Activated T-cell treated with anti-CD3 and anti-CD28 coated beads, Interleukin-2, amount 50 U/mL, for 4 hours (primary cell): ENCODE measurements around the gene PLA1A. TPM values are rescaled to one million over a fixed set of nuclear protein-coding genes. Genes with fewer than 3 reads are reported as not detected.
A peak's percentile ranks its signal among the peaks of the same experiment; 100 is the strongest.
"Not testable (repeated sequence)": the region's sequence is repeated elsewhere in the genome, so short reads cannot be mapped to it uniquely, and the experiment has no call there.

Experiments used
- ATAC-seq, 2 donors: fragments of 200-7000 bp; cut with Tn5 transposase; one replicate each; pipeline ENCODE4 v1.10.0; 2021
- DNase-seq: peaks from one replicate; pipeline ENCODE4 v3.0.0-alpha.2; 2020
- H3K27me3 Mint-ChIP-seq: one replicate; pipeline ENCODE4 v1.8.0; 2021; ENCODE audit warnings: low read depth, mixed read lengths
- H3K36me3 Mint-ChIP-seq: one replicate; pipeline ENCODE4 v1.8.0; 2022; ENCODE audit warnings: mixed read lengths; ENCODE audit not compliant: insufficient read depth
- H3K4me1 Mint-ChIP-seq: one replicate; pipeline ENCODE4 v1.8.0; 2021; ENCODE audit warnings: low read depth, mixed read lengths
- H3K4me3 Mint-ChIP-seq: one replicate; pipeline ENCODE4 v1.8.0; 2021; ENCODE audit warnings: mild to moderate bottlenecking, moderate library complexity, mixed read lengths
- H3K9me3 Mint-ChIP-seq: one replicate; pipeline ENCODE4 v1.8.0; 2021; ENCODE audit warnings: mixed read lengths
- total RNA-seq, 3 donors: library from RNA; stranded (reverse); gene quantifications; one replicate each; pipeline ENCODE4 v1.2.1, GENCODE V29; 2021

PLA1A gene, protein sequence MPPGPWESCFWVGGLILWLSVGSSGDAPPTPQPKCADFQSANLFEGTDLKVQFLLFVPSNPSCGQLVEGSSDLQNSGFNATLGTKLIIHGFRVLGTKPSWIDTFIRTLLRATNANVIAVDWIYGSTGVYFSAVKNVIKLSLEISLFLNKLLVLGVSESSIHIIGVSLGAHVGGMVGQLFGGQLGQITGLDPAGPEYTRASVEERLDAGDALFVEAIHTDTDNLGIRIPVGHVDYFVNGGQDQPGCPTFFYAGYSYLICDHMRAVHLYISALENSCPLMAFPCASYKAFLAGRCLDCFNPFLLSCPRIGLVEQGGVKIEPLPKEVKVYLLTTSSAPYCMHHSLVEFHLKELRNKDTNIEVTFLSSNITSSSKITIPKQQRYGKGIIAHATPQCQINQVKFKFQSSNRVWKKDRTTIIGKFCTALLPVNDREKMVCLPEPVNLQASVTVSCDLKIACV
- not detected for total RNA-seq

DNA sequence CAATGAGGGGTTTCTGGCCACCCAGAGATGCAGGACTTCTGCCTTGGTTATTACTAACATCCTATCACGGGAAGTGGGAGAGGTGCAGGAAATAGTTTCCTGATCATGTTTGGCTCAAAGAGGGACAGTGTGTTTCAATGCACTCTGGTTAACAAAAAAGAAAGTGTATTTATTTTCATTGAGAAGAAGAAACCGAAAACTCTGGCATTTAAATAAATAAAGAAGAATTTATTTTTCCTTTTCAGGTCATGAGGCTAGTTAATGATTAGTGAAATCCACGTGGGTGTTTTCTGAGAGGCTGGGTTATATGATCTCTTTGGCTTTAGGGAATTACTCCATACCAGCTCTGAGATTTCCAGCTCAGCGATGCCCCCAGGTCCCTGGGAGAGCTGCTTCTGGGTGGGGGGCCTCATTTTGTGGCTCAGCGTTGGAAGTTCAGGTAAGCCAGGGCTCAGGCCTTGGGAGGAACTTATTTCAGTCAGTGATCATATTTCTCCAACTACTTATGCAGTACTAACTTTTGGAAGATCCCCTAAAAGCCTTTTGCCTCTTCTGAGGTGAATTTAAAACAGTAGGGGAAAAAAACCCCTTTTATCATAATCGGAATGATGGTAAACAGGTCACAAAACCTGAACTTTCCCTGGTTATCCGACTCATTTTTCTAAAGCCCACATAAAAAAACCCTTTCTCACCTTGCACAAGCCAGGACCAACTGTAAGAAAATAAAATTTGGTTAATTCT, at the start of gene PLA1A:
Gene PLA1A (plus strand): TSS at position 338 of the 741 bp plus-strand sequence. CDS start 29 bp downstream, at position 367.
- H3K9me3 Mint-ChIP-seq: no peaks in the 10 kb centered on the region
- H3K4me1 Mint-ChIP-seq: peaks cover 9% of the 10 kb centered on the region
- no peaks in the 10 kb centered on the region for H3K36me3 Mint-ChIP-seq
- DNase-seq (no peak), ATAC-seq (no peak)
- no peak within 1 kb of the TSS for H3K4me3 Mint-ChIP-seq
- H3K27me3 Mint-ChIP-seq: no peaks in the 10 kb centered on the region

DNA sequence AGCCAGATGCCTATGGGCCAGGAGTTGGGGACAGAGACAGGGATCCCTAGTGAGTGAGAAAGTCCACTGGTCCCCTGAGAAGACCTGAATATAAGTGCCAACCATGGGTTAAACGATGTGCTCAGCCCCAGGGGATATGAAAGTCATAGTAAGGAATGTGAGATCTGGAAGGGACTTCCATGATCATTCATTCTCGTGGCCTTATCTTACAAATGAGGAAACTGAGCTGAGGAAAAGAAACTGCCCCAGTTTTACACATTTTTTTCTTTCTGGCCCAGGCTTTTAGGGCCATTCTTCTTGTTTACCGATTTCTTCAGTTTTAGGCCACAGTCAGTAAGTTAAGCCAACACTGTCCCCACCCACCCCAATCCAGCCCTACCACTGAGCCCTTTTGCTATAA, 49.3 kb upstream of the PLA1A start:
- H3K9me3 Mint-ChIP-seq: no peaks in the 10 kb centered on the region

DNA sequence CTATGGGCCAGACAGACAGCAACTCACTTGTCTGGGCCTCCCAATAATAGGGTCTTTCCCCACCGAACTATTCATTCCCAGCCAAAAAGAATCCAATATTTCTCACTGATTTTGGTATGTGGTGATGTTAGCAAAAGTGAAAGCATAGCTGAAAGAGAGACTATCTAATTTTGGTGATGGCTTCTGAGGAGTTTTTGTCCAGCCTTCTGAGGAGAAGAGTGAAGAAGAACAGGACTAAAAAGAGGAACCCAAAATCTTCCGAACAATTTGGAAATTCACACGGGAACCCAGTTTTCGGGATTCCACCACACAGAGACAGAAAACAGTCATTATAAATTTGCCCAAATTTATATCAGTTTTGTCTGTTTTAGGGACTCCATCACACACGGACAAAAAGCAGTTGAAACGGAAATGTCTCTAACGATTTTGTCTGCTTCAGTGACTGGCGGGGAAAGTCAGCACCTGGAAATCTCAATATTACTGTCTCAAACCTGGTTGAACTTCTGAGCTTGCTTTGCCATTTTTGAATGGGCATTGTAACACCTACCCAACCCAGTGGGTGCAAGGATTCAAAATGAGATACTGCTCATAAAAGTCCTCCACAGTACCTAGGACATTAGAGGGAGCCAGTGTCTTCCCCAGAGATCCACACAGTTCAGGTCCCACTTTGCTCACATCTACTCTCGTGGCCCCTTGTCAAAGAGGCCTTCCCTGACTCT, 47.3 kb upstream of the PLA1A start:
- Mint-ChIP-seq H3K9me3 (no peaks in the 10 kb centered on the region), H3K27me3 (no peaks in the 10 kb centered on the region), H3K4me1 (no peaks in the 10 kb centered on the region), H3K36me3 (no peaks in the 10 kb centered on the region), H3K4me3 (no peak overlapping the region)
- ATAC-seq: no peak
- no peak for DNase-seq

More for the DNA sequence above, 49.3 kb upstream of the PLA1A start:
- Mint-ChIP-seq H3K27me3 (no peaks in the 10 kb centered on the region), H3K4me1 (no peaks in the 10 kb centered on the region), H3K4me3 (no peak overlapping the region), H3K36me3 (no peaks in the 10 kb centered on the region)
- DNase-seq: no peak
- no peak for ATAC-seq

DNA sequence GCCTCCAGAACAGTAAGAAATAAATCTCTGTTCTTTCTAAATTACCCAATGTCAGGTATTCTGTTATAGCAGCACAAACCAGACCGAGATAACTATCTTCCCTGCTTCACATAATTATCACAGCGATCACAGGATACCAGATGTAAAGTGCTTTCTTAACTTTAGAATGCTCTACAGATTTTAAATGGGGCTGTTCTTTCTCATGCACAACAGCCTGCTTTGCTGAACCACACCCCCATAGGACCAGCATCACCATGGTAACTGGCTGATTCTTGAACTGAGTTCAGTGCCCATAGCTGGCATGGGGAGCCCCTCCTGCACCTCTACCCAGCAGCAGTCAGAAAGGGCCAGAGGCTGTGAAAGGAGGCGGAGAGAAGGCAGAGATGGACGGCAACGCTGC, 46.1 kb upstream of the PLA1A start:
- H3K9me3 Mint-ChIP-seq: no peaks in the 10 kb centered on the region
- H3K4me3 Mint-ChIP-seq: no peak overlapping the region
- H3K27me3 Mint-ChIP-seq: no peaks in the 10 kb centered on the region
- H3K4me1 Mint-ChIP-seq: peaks cover 4% of the 10 kb centered on the region
- no peaks in the 10 kb centered on the region for H3K36me3 Mint-ChIP-seq
- ATAC-seq (no peak), DNase-seq (no peak)

DNA sequence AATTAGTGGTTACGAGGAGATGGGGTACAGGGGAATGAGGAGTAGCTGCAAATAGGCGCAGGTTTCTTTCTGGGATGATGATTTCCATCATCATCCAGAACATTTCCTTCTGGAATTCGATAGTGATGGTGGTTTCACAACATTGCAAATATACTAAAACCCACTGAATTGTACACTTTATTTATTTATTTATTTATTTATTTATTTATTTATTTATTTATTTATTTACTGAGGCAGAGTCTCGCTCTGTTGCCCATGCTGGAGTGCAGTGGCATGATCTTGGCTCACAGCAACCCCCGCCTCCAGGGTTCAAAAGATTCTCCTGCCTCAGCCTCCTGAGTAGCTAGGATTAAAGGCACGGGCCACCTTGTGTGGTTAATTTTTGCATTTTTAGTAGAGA, 44.8 kb upstream of the PLA1A start:
- H3K27me3 Mint-ChIP-seq, H3K4me3 Mint-ChIP-seq, H3K4me1 Mint-ChIP-seq, H3K36me3 Mint-ChIP-seq, ATAC-seq, DNase-seq, H3K9me3 Mint-ChIP-seq: not testable (repeated sequence)

DNA sequence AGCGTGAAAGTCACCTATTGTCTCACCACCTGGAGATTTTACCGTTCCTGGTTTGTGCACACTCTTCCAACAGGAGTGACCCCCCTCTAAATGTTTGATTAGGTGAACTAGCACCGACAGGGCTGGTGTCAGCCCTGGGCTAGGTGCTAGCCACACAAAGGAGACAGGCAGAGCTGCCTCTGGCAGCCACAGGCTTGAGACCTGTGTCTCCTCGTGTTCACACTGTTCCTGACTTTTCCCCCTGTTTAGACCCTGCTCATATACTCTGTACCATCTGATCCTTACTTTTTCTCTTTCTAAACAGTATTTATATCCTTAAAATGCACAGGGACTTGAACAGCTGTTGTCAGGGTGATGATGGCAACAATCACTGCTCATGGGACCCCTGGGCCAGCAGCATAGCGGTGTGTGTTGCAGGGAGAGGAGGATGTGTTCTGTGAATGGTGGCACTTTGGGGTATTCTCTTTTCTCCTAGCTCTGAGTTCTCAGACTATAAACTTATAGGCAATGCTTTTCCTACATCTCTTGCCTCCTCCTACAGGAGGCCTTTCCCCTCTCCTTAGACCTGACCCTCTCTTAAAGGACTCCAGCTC, 43.8 kb upstream of the PLA1A start:
- H3K36me3 Mint-ChIP-seq: no peaks in the 10 kb centered on the region
- H3K27me3 Mint-ChIP-seq: no peaks in the 10 kb centered on the region
- H3K9me3 Mint-ChIP-seq: no peaks in the 10 kb centered on the region
- ATAC-seq (no peak), DNase-seq (no peak)
- peaks cover 11% of the 10 kb centered on the region for H3K4me1 Mint-ChIP-seq
- peak overlapping the region; percentile 7 for H3K4me3 Mint-ChIP-seq

DNA sequence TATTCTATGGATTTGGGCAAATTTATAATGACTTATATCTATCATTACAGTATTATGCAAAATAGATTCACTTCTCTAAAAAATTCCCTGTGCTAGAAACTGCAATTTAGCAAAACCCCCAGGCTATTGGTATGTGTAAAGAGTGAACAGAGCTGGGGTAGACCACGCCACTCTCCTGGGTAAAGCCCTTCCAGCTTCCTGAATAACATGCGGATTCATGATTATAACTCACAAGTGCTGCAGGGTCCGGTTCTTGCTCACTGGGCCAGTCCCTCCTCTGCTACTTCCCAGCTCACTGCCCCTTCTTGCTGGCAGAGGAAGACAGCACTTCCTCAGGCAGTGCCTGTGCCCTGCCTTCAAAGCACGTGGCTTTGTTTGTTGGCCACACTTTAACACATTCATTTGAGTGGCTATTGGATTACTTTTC, 42.4 kb upstream of the PLA1A start:
- H3K4me3 Mint-ChIP-seq: peak overlapping the region; percentile 39
- H3K9me3 Mint-ChIP-seq: no peaks in the 10 kb centered on the region
- ATAC-seq (no peak), DNase-seq (no peak)
- H3K36me3 Mint-ChIP-seq: no peaks in the 10 kb centered on the region
- no peaks in the 10 kb centered on the region for H3K27me3 Mint-ChIP-seq
- peaks cover 17% of the 10 kb centered on the region for H3K4me1 Mint-ChIP-seq

DNA sequence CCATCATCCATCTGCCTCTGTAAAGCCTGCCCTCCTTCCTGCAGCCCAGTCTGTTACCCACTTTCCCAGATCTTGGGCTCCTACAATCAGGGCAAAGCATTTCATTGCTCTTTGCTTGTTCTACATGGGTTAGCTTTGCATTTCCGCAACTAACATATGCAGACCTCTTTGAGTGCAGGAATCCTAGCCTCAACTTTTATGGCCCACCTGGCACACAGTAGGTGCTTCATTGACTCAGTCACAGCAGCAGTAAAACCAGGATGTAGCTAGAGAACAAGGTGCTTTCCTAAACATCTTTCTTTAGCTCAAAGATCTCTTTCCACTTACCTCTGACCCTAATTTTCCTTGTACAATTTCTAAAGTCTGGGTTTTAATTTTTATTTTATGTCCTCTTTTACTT, 41.8 kb upstream of the PLA1A start:
- Mint-ChIP-seq H3K36me3 (no peaks in the 10 kb centered on the region), H3K4me3 (peak overlapping the region; percentile 39), H3K27me3 (no peaks in the 10 kb centered on the region), H3K9me3 (no peaks in the 10 kb centered on the region), H3K4me1 (peaks cover 17% of the 10 kb centered on the region)
- ATAC-seq: no peak
- no peak for DNase-seq

DNA sequence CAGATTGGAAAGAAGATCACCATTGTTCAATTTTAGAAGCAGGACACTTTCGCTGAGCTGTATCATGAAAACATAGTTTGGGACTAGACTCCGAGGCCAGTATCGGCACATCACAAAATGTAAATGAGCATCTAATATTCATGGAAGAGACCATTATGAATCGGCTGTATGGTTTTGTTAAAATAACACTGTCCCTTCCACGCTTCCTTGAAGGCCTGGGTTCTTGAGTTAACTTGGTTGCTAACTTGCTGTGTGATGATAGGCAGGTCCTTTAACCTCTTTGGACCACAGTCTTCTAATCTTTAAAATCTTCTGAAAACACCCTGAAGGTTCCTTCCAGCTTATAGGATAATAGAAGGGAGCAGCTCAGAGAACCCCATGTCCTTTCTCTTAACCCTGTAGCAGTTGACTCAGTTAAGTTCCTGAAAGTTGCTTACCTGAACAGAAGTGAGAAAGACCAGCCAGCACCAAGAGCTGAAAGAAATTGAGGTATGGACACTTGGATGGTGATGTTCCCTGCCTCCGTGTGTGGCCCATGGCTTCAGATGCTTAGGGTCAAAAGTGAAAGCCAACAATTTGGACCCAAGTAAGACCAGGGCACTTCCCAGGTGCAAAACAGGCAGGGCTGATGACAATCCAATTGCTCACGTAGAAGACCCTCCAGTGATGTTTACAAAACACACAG, 40.4 kb upstream of the PLA1A start:
- no peak for DNase-seq
- Mint-ChIP-seq H3K27me3 (no peaks in the 10 kb centered on the region), H3K9me3 (no peaks in the 10 kb centered on the region), H3K36me3 (no peaks in the 10 kb centered on the region), H3K4me3 (peak overlapping the region; percentile 43), H3K4me1 (peaks cover 19% of the 10 kb centered on the region)
- no peak for ATAC-seq

DNA sequence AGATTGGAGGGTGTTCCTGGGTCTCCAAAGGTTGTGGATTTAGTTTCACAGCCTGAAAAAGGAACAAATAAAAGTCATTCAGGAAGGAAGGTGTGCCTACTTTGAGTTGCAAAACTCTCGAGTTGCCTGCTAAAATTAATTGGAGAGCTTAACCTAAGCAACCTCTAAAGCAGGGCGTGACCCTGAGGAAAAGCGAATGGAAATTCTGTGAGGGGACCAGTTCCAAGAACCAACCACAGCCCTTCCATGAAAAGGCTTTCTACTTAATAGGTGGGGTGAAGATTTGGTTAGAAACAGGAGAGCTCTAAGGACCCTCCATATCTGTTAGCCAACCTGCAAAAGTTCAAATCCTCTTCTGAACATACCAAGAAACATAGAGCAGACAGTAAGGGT, 39.8 kb upstream of the PLA1A start:
- Mint-ChIP-seq H3K4me3 (peak overlapping the region; percentile 43), H3K36me3 (no peaks in the 10 kb centered on the region), H3K9me3 (no peaks in the 10 kb centered on the region), H3K4me1 (peaks cover 24% of the 10 kb centered on the region), H3K27me3 (no peaks in the 10 kb centered on the region)
- ATAC-seq: no peak
- DNase-seq: no peak

DNA sequence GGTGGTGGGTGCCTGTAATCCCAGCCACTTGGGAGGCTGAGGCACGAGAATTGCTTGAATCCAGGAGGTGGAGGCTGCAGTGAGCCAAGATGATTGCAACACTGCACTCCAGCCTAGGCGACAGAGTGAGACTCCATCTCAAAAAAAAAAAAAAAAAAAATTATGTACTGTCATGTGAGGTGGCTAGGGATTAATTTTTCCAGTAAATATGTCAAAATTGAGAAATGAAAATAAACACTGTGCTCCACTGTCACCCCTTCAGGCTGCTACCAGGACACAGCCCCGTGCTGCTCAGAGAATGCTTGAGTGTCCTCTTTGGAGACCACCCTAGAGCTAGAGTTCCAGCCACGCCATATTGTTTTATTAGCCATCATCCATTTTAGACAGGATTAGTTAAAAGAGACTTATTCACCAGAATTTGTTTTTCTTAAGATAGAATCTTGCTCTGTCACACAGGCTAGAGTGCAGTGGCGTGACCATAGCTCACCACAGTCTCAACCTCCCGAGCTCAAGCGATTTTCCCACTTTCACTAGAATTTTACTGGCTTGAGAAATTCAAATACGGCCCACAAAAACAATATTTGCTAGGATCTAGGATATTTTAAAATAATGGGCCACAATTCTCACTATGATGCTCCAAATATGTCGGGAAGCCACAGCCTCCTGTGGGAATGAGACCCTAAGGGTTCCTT, 38.9 kb upstream of the PLA1A start:
- Mint-ChIP-seq H3K4me3 (peak overlapping the region; percentile 51), H3K36me3 (no peaks in the 10 kb centered on the region), H3K9me3 (no peaks in the 10 kb centered on the region), H3K27me3 (no peaks in the 10 kb centered on the region), H3K4me1 (peaks cover 25% of the 10 kb centered on the region)
- no peak for DNase-seq
- ATAC-seq: no peak

DNA sequence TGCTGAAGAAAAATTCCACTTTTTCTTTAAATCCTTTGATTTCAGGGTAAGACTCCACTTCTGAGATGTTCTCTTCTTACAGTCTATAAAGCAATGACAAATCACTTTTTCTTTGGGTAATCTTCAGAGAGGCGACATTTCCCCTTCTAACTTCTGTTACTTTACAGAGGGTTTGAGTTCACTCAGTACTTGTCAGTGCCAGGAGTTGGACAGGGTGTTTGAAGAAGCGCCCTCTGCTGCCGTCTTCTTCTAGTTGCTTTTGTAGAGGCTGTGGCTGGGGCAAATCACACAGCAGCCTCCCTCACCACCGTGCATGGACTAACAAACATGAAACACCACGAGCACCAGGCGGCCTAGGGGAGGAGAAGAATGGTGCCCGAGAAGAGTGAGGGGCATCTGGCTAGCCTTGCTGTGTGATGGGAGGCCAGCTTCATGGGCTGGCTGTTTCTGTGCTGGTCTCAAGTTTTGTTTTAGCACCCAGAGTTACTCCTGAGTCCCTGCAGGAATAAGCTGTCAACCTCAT, 38.2 kb upstream of the PLA1A start, which contains the start of gene CD80:
Gene CD80 (minus strand): TSS at position 174 of the 523 bp plus-strand sequence. CDS start 1,886 bp downstream, outside the sequence.
- peaks cover 25% of the 10 kb centered on the region for H3K4me1 Mint-ChIP-seq
- ATAC-seq (peak; percentile 66 to 81), DNase-seq (peak; percentile 39)
- H3K4me3 Mint-ChIP-seq: peak within 1 kb of the TSS; percentile 51
- no peaks in the 10 kb centered on the region for H3K36me3 Mint-ChIP-seq
- H3K27me3 Mint-ChIP-seq: no peaks in the 10 kb centered on the region
- H3K9me3 Mint-ChIP-seq: no peaks in the 10 kb centered on the region

DNA sequence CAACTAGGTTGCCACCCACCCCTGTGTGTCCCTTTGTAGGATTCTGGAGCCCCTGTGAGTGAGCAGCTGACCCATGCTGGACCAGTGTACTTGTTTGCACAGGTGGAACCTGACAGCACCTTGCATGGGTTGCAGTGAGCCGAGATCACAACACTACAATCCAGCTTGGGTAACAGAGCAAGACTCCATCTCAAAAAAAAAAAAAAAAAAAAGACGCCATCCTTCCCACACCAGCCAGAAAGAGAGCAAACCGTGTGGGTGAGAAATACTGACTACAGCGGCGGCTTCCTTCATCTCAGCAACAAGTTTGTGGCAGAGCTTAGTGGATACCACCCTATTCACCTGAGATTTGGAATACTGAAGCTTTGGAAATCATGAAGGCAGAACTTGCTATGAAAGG, 37.5 kb upstream of the PLA1A start:
- Mint-ChIP-seq H3K27me3 (no peaks in the 10 kb centered on the region), H3K4me3 (no peak overlapping the region), H3K9me3 (no peaks in the 10 kb centered on the region), H3K36me3 (no peaks in the 10 kb centered on the region), H3K4me1 (peaks cover 25% of the 10 kb centered on the region)
- ATAC-seq (no peak), DNase-seq (no peak)
